ENCODE data around the gene NR2C1.
"Not testable (repeated sequence)": the region's sequence is repeated elsewhere in the genome, so short reads cannot be mapped to it uniquely, and the experiment has no call there.

Gene NR2C1

DNA sequence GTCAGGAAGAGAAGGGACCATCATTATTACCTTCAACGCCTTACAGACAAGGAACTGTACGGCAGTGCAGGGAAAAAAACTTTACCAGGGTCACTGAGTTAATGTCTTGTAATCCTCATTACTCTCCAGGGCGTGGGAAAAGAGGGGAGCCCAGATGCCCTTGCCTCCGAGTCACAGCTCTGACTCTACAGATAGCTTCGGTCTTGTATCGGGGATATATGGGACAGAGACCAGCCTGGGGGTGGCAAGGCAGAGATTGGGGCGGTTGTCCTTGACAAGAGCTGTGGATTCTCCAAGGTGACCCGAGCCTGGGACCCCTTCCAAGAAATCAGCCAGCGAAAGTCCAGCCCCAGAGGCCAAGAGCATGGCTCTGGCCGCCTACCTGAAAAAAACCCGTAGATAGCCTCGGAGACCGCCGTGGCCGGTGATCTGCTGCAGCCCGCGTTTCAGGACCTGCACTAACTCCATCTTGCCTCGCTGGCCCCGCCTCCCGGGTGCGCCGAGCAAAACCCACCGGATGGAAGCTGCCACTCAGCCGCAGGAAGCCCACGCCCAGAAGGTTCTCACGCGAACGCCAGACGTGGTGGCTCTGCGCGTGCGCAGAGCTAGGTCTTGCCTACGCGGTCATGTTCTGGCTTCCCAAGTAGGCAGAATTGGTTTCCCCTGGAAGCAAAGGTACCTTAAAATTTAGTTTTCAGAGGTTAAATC lies 70.1 kb downstream of the NR2C1 start, which contains the start of gene NDUFA12:
TSS of gene NDUFA12 (minus strand) at position 485 of the 708 bp plus-strand sequence. CDS start at position 468, 17 bp downstream.
- DNase-seq, result peak; percentile 56 to 97 (median 90)

DNA sequence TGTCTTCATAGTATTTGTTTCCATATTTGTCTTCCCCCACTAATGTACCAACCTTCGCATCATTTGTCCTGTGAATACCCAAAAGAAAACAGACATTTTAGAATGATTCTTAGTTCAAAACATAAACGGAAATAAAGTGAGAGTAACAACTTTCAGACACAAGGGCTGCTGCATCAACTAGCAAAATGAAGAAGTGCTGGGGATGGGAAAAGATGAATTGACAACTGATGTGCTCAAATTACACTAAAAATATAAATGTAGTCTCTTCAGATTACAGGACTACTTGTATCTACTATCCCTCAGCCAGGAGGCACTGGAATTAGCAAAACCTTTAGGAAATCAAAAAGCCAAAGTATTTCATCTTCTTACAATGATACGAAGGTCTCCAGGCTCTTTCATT lies 70.7 kb downstream of the NR2C1 start:
- no peak for DNase-seq

DNA sequence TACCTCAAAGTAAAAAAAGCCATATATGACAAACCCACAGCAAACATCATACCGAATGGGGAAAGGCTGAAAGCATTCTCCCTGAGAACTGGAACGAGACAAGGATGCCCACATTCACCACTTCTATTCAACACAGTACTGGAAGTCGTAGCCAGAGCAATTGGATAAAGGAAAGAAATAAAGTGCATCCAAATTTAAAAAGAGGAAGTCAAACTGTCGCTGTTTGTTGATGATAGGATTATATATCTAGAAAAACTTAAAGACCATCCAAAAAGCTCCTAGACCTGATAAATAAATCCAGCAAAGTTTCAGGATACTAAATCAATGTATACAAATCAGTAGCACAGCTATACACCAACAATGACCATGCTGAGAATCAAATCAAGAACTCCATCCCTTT lies 75.1 kb downstream of the NR2C1 start:
- DNase-seq, result no peak

DNA sequence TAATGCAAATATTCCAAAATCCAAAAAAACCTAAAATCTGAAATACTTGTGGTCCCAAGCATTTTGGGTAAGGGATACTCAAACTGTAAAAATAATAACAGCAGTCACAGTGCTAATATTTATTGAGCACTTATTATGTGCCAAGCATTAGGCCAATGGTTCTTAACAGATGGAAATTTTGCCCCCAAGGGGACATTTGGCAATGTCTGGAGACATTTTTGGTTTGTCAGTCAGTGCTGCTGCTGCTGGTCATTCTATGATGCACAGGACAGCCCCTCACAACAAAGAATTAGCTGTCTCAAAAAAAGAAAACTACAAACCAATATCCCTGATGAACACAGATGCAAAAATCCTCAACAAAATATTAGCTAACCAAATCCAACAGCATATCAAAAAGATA lies 75.7 kb downstream of the NR2C1 start:
- DNase-seq, result no peak

DNA sequence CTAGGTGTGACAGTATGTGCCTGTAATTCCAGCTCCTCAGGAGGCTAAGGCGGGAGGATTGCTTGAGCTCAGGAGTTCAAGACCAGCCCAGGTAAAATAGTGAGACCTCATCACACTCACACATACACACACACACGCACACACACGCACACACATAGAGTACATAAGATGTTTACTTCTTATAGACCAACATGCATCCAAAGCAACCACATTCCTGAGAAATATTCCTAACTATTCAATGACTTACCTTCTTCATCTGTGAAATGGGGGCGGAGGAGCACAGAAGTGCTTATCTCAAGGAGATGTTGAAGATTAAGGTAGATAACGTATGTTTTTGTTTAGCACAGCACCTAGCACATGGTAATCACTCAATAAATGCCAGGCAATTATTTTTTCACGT lies 76.4 kb downstream of the NR2C1 start:
- no peak for DNase-seq

GRCh38 chr12:94994312-94994711 lies 79.1 kb downstream of the NR2C1 start:
- DNase-seq, result peak in 26 of 56 donors; percentile 0 to 70 (median 20)

DNA sequence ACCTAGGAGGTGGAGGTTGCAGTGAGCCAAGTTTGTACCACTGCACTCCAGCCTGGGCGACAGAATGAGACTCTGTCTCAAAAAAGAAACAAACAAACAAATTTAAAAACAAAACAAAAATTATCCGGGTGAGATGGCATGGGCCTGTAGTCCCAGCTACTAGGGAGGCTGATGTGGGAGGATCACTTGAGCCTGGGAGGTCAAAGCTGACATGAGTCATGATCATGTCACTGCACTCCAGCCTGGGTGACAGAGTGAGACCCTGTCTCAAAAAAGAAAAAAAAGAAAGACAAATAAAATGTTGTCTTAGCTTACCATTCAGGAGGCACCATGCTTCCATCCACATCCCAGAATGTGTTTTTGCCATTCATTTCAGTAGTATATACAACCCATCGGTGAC lies 79.6 kb downstream of the NR2C1 start:
- DNase-seq, result not testable (repeated sequence)

DNA sequence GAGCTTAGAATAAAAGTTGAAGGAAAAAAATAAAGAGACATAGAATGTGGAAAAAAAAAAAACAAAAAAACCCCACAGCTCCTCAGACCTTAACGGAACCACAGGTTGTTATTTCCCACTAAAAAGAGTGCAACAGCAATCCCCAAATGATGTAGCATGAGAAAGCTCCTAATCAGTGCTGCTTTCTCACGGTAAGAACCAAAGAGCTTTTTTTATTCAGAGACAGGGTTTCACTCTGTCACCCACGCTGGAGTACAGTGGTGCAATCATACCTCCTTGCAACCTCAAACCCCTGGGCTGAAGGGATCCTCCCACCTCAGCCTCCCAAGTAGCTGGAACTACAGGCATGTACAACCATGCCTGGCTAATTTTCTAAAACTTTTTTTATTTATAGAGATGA lies 83.2 kb downstream of the NR2C1 start:
- no peak for DNase-seq

DNA sequence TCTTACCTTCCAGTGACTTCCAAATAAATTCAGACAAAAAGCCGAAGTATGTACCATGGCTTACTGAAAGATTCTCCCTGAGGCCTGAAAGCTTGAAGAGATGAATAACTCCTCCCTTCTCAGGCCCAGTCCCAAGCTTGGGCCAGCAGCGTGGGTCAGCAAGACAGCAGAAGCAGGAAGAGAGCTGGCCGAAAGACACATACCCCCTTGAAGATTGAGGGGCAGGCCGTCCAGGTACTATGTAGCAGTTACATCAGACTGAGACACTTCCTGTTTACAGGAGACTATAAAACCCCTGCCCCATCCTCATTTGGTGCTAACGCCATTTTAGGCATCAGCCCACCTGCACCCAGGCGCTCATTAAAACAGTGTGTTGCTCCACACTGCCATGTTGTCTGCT lies 84.9 kb downstream of the NR2C1 start:
- DNase-seq, result no peak

DNA sequence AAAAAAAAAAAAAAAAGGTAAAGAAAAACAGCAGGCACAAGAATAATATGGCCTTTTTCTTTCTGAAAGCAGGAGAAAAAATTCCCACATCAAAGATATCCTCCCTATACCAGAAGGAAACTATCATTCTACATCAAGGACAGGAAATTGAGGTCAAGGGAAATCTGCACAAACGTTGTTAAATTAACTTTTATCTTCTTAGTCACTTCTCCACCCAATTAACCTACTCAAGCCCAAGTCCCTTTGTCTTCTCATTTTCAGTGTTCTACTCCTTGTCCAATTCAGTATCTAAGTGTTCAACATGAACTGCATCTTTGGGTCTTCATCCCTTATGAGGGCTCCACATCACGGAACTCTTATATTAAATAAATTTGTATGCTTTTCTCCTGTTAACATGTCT lies 85.6 kb downstream of the NR2C1 start:
- DNase-seq, result no peak

DNA sequence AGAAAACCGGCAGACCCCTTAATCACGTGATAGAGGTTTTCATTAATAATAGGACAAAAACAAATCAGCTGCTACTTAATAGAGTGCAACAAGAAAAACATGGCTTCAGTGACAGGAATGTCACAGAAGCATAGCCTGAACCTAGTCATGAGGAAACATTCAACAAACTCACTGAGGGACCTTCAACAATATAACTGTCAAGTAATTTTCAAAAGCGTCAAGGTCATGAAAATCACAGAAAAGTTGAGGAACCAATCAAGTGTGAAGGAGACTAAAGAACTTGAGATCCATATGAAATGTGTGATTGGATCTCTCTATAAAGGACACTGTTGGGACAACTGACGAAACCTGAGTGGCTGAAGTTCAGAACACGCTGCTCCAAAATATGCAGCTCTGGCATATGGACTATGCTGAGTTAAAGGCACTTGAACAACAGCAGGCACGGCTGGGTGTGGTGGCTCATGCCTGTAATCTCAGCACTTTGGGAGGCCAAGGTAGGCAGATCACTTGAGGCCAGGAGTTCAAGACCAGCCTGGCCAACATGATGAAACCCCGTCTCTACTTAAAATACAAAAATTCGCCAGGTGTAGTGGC lies 86.2 kb downstream of the NR2C1 start:
- DNase-seq, result no peak

DNA sequence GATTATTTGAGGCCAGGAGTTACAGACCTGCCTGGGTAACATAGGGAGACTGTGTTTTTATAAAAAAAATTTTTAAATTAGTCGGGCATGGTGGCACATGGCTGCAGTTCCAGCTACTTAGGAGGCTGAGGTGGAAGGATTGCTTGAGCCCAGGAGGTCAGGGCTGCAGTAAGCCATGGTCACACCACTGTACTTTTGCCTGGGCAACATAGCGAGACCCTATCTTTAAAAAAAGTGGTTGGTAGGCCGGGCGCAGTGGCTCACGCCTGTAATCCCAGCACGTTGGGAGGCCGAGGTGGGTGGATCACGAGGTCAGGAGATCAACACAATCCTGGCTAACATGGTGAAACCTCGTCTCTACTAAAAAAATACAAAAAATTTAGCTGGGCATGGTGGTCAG lies 88.3 kb downstream of the NR2C1 start:
- DNase-seq, result not testable (repeated sequence)

DNA sequence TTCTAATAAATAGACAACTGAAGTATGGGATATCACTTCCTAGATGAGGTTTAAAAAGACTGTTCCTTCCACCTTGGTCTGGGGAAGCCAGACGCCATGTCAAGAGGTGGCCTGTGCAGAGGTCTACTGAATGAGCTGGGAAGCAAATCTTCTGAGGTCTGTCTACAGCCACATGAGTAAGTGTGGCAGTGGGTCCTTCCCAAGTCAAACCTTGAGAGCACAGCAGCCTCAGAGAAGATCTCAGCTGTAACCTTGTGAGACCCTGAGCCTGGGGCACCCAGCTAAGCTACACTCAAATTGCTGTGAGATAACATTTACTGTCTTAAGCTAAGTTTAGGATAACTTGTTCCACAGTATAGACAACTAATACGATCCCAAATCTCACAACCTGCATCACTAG lies 90.1 kb downstream of the NR2C1 start:
- DNase-seq, result no peak

DNA sequence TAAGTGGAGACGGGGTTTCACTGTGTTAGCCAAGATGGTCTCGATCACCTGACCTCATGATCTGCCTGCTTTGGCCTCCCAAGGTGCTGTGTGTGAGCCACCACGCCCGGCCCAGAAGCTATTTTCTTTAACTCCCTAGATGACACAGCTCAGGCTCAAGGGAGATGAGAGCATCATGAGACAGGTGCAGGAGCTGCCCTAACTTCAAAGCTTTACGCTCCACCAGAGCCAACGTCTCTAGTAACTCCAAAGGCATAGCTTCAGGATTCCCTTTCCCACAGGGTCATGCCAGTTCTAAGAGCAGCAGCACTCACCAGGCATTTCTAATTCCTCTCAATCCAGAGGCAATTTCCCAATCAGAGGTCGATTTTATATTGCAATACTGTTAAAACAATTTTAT lies 91.0 kb downstream of the NR2C1 start:
- DNase-seq, result no peak

- DNase-seq, result no peak
These were observed 92.8 kb downstream of the NR2C1 start for GRCh38 chr12:94980577-94980976.

GRCh38 chr12:94979941-94980340 lies 93.5 kb downstream of the NR2C1 start:
- no peak for DNase-seq

GRCh38 chr12:94977766-94978468 lies 95.5 kb downstream of the NR2C1 start:
- no peak for DNase-seq

DNA sequence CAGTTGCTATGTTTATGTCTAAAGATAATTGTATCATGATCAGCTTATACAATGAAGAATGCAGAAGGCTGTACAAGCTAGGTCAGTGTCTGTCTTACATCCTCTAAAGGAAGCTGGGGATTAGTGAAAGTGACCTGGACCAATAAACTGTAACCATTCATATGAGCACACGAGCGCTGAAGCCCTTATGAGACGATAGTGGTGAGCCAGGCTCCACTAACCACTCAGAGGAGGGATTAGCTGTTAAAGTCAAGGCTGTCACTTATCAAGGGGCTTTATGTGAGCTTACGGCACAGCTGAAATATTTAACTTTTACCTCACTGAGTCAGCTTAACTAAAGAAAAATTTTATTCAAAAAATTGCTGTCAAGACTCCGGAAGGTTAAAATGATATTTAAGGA lies 100.2 kb downstream of the NR2C1 start:
- no peak for DNase-seq

GRCh38 chr12:94972795-94973194 lies 100.6 kb downstream of the NR2C1 start:
- no peak for DNase-seq

- DNase-seq, result no peak
These were observed 101.5 kb downstream of the NR2C1 start for GRCh38 chr12:94971923-94972322.

- no peak for DNase-seq
These were observed 102.9 kb downstream of the NR2C1 start for GRCh38 chr12:94970560-94970959.

Data from nucleus accumbens (tissue), 56 donors.